HepG2 (cell line): ENCODE measurements around the gene VANGL2.

Experiments
- CTCF ChIP-seq: sonication (generic); formaldehyde crosslinking; IDR thresholded peaks from 2 replicates; pipeline ENCODE4 v1.5.0; 2020; ENCODE audit warnings: mild to moderate bottlenecking, missing genetic modification reagents, moderate library complexity
- ELF1 ChIP-seq: sonication (generic); formaldehyde crosslinking; IDR thresholded peaks from 2 replicates; pipeline ENCODE4 v1.4.0; 2020; ENCODE audit warnings: missing genetic modification reagents
- ELK4 ChIP-seq: sonication (generic); formaldehyde crosslinking; IDR thresholded peaks from 2 replicates; pipeline ENCODE4 v1.9.0; 2021; ENCODE audit warnings: missing genetic modification reagents, borderline replicate concordance
- NFYC ChIP-seq: IDR thresholded peaks from 2 replicates; pipeline ENCODE4 v1.6.1; 2016; ENCODE audit warnings: missing genetic modification reagents, missing compliant biosample characterization
- RXRA ChIP-seq: sonication (generic); formaldehyde crosslinking; IDR thresholded peaks from 2 replicates; pipeline ENCODE4 v1.5.1; 2020; ENCODE audit warnings: missing genetic modification reagents
- TEAD2 ChIP-seq: sonication (generic); formaldehyde crosslinking; IDR thresholded peaks from 2 replicates; pipeline ENCODE4 v1.9.0; 2021; ENCODE audit warnings: missing genetic modification reagents
- THAP8 ChIP-seq: sonication (generic); formaldehyde crosslinking; IDR thresholded peaks from 2 replicates; pipeline ENCODE4 v1.5.1; 2020; ENCODE audit warnings: missing genetic modification reagents, mild to moderate bottlenecking, borderline replicate concordance
- ZNF274 ChIP-seq: sonication (generic); formaldehyde crosslinking; IDR thresholded peaks from 2 replicates; pipeline ENCODE4 v1.5.1; 2020; ENCODE audit warnings: mild to moderate bottlenecking, missing genetic modification reagents

GRCh38 chr1:160454371-160455152, 54.2 kb downstream of the VANGL2 start:
- no peak for TF ChIP-seq ELK4 (CRISPR knock-in tag)
- no peak for TF ChIP-seq CTCF (CRISPR knock-in tag)
- no peak for TF ChIP-seq NFYC (CRISPR knock-in tag)
- TF ChIP-seq THAP8 (CRISPR knock-in tag), result no peak
- no peak for TF ChIP-seq ELF1 (CRISPR knock-in tag)
- TF ChIP-seq RXRA, result no peak
- TF ChIP-seq TEAD2 (CRISPR knock-in tag), result no peak
- no peak for TF ChIP-seq ZNF274 (CRISPR knock-in tag)
